GM11168 (cell line): ENCODE measurements around the gene TIGD4.
"Not testable (repeated sequence)": the region's sequence is repeated elsewhere in the genome, so short reads cannot be mapped to it uniquely, and the experiment has no call there.

Experiments used
- in situ Hi-C: fragments of 300-500 bp; cut with MboI; formaldehyde crosslinking; loops from one replicate; pipeline ENCODE4 v1.12.0; 2022; ENCODE audit warnings: low sequenced_read_pairs; ENCODE audit not compliant: unreplicated experiment

TIGD4 gene

DNA sequence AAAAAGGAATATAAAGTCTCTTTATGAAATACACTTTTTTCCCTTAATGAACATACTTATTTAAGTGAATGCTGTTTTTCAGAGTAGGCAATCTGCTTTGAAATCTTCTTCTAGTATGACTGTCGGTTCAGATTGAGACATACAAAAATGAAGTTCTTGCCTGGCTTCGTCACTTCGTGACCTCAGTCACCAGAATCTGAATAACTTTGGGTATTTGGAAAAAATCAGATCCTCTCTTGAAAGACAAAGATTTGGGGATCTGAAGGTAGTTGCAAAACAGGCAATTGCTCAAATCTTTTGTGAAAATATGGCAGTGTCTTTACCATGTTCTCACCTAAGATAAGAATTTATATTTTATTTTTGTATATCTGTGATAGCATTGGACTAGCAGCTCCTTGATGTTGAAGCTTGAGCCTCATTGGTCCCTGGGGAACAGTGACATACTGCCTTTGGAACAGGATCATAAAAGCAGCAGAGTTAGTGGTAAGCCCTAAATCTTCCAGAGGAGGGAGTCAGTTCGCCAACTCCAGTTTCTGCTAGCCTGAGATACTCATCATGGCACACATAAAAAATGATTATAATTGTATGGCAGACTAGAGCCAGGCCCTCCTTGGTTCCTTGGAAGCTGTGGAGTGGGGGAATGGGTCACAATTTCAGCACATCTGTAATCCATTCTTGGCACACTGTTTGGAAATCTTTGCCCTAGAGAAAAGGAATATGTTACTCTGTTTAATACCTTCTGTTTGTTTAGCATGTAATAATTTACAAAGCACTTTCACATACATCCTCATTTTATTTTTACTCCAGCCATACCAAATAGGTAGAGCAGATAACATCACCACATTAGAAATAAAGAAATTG lies 5.2 kb upstream of the TIGD4 start:
- in situ Hi-C loops: no loop called here

DNA sequence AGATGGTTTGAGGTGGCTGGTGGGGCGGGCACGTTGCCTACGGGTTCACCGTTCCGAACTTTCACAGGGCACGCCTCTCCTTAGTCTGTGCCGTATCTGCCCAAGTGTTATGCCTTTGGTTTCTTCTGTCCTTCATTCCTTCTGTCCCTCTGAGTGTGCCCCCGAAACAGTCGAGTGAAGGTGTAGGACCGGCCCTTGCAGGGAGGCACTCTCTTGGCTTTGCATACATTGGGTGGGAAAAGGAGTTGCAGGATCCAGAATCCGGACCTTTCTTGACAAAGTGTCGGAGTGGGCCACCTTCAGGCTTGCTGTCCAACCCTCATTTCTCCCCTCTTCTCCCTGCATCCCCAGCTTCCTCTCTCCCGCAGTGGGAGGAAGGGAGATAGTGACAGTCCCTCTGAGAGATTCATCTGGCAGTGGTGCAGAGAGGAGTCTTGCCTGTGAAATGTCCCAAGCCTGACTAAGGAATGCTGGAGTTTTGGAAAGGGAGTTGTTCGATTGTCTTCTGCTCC lies 793 bp upstream of the TIGD4 start:
- in situ Hi-C loops: no loop called here

DNA sequence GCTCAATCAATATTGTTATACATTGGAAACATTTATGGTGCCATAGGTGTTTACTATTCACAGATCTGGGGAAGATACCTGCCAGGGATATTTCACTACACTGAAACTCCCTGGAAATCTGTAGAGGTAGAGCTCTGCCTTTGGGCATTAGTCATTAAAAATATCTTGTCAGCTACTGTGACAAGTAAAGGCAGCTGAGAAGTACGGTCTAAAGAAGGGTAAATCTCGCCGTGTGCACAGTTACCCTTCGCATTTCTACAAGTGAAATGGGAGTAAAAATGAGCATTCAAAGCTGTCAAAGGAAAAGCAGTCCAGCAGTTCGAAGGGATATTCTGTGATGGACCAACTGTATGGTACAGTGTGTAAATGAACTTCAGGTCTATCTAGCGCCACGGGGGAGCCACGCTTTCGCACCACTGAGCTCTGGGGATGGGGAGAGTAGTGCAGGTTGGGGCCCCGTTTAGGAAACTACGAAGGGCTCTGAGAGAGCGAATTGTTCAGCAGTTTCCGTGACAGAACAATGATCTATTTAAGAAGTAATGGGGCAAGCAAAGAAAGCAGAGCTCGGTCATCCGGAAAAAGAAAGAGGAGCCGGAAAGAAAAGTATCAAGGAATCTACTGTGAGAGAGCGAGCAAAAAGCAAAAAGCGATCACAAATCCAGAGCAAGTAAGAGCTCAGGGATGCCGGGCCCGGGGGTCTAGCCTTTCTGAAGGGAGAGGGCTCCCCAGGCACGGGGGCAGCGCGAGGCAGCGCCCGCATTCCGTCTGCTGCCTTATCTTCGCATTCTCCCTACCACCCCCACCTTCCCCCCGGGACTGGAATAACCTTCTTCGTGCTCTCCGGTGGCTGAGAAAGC lies 646 bp downstream of the TIGD4 start:
- in situ Hi-C loops: no loop called here

DNA sequence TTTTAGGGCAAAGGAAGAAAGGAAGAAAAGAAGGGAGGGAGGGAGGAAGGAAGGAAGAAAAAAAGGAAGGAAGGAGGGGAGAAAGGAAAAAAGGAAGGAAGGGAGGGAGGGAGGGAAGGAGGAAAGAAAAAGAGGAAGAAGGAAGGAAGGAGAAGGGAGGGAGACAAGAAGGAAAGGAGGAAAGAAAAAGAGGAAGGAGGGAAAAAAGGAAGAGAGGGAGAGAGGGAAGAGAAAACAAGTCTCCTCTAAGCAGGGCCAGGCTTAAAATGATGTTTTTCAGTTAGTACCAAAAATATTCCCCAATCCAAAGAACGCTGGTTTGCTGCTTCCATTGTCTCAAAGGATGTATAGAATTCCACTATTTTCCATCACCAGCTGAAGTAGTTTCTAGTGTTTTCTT lies 2.0 kb downstream of the TIGD4 start:
- in situ Hi-C loops: no loop called here

DNA sequence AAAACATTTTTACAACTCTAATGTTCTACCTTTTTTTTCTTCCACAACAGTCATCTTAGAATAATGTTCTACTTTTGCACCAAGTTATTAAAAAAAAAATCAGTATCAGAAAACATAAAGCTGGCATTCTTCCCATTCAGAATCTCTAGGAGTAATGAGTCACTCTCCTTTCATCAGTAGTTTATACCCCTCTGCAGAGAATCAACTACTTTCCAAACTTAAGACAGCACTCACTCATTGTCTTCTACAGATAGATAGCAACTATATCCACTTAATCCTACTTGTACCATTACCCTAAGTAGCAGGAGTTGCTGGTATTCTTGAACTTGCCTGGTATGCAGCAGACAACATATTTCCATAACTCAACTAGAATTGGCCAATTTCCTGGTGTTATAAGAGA lies 3.2 kb downstream of the TIGD4 start:
- in situ Hi-C loops: no loop called here

DNA sequence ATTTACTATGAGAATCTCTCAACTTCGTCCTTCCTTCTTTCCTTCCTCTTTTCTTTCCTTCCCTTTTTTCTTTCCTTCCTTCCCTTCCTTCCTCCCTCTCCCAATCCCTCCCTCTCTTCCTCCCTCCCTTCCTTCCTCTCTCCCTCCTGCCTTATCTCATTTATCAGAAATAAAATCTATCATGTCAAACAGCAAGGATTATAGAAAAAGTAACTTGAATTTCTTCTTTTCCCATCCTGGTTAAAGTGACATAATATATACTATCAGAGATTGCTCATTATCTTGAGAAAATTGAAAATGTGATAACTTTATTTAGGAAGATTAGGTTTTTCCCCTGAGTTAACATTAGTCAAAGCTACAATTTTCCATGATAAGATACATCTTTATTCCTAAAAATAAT lies 5.6 kb downstream of the TIGD4 start:
- in situ Hi-C loops: no loop called here

DNA sequence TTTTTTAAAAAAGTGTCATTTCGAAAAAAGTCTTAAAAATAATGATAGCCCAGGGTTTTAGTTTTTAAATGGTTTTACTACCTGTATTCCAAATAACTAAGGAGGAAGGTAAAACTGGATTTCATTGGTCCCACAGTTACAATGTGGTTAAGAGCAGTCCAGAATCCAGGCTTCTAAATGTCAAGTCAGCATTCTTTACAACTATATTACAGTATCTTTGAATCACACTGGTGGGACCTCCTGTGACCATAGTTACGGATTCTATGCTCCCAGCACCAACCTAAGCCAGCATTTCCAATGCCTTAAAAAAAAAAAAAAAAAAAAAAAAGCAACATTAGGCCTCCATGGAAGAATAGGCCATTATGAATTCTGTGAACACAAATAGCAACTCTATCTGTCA lies 6.2 kb downstream of the TIGD4 start:
- in situ Hi-C loops: no loop called here

DNA sequence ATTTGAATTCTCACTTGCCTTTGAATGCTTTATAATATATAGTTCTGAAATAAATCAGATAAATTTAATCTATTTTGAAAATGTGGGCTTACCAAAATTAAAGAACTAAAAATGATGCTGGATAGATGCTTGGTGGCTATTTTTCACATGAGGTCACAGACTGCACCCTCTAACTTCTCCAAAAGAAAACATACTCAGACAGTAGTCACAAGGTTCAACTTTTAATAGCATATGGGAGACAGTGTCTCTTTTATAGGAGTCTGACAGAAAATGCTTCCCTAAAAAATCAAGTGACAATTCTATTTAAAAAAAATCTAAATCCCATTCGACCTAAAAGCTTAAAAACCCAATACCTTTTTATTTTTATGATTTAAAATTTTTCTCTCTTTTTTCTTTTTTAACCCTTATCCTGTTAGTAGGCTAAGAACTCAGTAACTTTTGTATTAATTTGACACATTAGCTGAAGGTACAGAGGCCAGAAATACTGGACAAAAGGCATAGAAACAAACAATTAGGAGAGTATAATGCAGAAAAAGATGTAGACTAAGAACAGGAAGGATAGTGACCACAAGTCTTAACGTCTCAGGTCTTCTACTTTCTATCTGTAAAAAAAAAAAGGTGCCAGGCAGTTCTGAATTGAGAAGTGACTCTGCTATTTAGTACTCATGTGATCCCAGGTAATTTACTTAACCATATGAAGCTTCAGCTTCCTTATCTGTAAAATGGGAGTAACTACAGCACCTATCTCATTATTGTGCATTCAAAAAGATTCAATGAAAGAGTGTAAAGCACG lies 7.6 kb downstream of the TIGD4 start:
- in situ Hi-C loops: no loop called here

DNA sequence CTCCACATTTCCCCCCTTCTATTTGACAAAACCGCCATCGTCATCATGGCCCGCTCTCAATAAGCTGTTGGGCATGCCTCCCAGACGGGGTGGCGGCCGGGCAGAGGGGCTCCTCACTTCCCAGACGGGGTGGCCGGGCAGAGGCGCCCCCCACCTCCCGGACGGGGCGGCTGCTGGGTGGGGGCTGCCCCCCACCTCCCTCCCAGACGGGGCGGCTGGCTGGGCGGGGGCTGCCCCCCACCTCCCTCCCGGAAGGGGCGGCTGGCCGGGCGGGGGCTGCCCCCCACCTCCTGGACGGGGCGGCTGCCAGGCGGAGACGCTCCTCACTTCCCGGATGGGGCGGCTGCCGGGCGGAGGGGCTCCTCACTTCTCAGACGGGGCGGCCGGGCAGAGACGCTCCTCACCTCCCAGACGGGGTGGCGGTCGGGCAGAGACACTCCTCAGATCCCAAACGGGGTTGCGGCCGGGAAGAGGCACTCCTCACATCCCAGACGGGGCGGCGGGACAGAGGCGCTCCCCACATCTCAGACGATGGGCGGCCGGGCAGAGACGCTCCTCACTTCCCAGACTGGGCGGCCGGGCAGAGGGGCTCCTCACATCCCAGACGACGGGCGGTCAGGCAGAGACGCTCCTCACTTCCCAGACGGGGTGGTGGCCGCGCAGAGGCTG lies 14.3 kb downstream of the TIGD4 start:
- in situ Hi-C loops: not testable (repeated sequence)

DNA sequence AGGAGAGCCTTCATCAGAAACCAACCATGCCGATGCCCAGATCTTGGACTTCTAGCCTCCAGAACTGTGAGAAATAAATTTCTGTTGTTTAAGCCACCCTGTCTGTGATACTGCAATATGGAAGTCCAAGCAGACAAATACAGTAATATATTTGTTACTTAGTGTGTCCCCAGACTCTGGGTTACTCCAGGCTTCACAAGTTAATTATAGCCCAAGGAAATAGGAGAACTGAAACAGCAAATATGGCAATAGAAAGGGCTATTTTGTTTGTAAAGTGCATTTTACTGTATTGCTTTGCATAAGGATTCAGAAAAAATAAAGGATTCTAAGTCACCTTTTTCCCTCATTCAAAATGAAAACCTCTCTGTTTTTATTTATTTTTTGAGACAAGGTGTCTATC lies 15.7 kb downstream of the TIGD4 start:
- in situ Hi-C loops: no loop called here

DNA sequence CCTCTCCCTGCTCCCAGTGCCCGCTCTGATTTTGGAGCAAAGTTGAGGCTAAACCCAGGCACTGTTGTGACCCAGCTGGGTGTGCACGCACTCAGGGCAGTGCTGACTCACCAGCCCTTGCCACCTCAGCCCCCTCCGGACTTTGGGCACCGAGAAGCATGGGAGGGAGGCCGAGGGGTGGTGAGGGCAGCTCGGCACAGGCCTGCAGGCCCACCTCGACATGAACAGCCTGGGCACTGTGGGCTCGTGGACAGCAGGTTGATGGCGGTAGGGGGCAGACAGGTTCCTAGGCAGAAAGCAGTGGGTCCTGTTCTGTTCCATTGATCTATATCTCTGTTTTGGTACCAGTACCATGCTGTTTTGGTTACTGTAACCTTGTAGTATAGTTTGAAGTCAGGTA lies 30.9 kb downstream of the TIGD4 start:
- in situ Hi-C loops: no loop called here

DNA sequence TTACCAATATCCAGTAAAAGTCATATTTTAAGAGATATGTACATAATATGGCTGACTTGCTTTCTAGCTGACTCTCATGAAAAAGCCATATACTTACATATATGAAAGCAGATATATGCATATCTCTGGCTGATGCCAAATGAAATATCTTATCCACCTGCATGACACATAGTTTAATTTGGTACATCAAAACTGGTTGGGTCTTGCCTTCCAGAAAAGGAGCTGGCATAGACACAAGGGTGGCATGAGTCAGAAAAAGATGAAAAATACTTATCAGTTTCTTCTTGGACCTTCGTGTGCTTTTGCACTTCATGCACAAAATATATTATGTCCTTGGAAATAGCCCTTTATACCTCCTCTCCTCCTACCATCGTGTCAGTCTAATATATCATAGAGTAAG lies 32.1 kb downstream of the TIGD4 start:
- in situ Hi-C loops: no loop called here

DNA sequence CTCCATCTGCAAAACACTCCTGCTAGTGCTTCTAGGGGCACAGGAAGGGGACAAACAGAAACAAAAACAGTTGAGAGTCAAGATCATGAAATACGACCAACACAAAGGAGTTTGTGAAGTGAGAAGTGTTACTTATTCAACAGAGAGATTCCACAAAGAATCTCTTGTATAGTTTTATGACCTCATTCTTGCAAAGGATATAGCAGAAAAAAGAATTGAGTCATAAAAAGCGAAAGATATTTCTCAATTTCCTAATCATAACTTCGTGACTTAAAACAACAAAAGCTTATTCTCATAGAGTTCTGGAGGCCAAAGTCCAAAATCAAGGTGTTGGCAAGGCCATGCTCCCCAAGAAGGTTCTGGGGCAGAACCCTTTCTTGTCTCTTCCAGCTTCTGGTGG lies 40.7 kb downstream of the TIGD4 start:
- in situ Hi-C loops: loop anchor here (10.0 kb wide), 1 partner anchor 94 kb away; no protein-coding TSS in a partner anchor

DNA sequence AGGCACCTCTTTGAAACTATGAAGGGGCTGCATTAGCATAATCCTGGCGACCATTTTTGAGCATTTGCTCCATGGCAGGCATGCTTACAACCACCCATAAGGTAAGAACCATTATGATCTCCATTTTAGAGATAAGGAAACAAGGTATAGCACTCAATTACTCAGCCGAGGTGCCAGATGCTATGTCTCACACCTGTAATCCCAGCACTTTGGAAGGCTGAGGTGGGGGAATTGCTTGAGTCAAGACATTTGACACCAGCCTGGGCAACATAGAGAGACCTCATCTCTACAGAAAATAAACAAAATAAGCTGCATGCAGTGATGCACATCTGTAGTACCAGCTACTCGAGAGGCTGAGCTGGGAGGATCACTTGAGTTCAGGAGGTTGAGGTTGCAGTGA lies 43.6 kb downstream of the TIGD4 start:
- in situ Hi-C loops: loop anchor here (10.0 kb wide), 1 partner anchor 91 kb away; no protein-coding TSS in a partner anchor

DNA sequence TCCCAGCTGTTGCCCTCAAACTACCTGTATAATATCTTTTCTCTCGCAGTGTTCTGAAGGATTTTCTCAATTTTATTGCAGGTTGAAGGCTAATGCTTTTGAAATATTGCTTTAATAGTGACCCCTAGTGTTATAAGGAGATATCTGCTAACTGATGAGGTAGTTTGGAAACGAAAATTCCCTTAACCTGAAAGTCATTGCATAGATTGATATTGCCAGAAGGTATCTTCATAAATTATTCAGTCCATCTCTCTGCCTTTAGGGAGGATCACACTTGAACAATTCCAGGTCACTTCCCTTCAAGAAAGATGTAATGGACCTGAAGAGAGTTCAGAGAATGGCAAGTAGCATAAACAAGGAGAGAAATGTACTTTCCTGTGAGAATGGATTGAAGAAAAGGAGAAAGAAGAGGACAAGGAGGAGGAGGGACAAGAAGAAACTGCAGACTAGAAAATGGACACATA lies 44.1 kb downstream of the TIGD4 start:
- in situ Hi-C loops: loop anchor here (10.0 kb wide), 1 partner anchor 91 kb away; no protein-coding TSS in a partner anchor

DNA sequence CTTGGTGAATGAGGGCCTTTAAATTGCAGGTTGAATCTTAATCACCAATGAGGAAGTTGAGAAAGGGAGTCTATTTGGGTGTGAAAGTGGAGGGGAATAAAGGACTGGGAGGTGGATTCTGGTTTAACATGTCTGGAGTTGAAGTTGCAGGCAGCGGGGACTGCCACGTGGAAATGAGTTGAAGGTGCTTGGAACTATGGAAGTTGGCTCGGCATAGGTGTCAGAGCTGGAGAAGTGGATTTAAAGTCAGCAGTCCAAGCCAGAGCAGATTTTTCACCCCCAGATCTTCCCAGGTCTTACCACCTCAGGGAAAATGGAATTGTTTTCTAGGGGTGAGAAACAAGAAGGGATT lies 44.9 kb downstream of the TIGD4 start:
- in situ Hi-C loops: loop anchor here (10.0 kb wide), 1 partner anchor 90 kb away; no protein-coding TSS in a partner anchor

DNA sequence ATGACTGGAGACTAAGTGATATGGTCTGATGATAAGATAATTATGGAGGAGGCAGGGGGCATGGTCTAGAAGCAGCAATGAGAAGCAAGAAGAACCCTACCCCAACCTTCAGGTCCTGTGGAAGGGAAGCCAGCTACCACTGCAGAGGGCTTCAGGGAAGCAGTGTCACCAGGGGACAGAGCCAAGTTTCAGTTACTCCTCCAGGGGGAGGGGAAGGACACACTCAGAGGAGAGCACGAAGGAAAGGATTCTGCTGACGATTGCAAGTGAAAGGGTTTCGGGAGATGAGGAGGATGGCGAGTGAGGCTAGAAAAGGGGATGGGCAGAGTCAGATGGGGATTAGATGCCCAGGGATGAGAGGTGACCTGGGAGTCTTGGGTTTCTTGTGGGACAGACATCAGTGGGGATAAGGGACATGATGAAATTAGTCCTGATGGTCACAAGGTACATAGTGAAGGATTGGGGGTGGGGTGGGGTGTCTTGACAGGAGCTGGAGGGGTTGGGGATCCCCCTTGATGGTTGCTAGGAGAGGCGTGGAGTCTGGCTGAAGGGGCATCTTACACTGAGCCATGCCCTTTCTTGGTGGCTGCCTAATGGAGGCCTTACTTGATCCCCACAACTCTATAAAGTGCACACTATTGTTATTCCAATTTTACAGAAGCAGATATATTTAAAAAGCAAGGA lies 45.4 kb downstream of the TIGD4 start:
- in situ Hi-C loops: loop anchor here (10.0 kb wide), 1 partner anchor 89 kb away; no protein-coding TSS in a partner anchor

DNA sequence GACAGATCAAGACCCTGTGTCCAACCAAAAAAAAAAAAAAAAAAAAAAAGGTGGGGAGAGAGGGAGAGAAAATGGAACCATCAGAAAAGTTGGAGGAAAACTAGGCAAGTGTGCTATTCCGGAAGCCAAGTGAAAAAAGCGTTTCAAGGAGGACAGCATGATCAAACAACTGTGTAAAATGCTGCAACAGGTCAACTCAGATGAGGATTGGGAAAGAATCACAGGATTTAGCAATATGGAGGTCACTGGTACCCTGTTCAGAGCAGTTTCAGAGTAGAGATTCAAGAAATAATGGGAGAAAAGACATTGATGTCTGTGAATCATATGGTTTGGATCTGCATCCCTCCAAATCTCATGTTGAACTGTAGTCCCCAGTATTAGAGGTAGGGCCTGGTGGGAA lies 47.5 kb downstream of the TIGD4 start:
- in situ Hi-C loops: loop anchor here (10.0 kb wide), 1 partner anchor 87 kb away; no protein-coding TSS in a partner anchor

DNA sequence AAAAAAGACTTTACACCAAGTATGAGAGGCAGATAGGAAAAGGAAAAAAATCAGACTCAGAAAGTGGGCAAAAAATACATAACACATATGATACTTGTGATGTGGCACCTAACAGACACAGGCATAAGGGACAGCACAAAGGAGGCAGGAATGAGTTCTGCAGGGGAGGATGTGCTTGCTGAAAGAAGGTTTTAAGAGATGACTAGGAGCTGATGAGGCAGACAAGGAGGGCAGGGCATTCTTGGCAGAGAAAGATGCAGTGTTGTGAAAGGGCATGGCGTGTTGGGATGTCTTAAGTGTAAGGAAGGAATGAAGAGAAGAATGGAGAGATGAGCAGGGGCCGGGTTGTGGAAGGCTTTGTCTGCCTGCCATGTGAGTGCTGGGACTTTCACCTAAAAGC lies 50.1 kb downstream of the TIGD4 start:
- in situ Hi-C loops: no loop called here
